MM.1S (cell line): Measurements from ENCODE around the gene IL22RA1.

Experiments
- CTCF ChIP-seq: fragments of 300-600 bp; sonication (generic); IDR thresholded peaks from 2 replicates; pipeline ENCODE4 v1.5.1; 2016; ENCODE audit warnings: antibody characterized with exemption, low read length, mixed read lengths
- EZH2 ChIP-seq: fragments of 300-600 bp; sonication (generic); optimal IDR thresholded peaks from 2 replicates; pipeline ENCODE3; 2017; ENCODE audit warnings: low read depth, mild to moderate bottlenecking, antibody characterized with exemption, low read length, mixed read lengths
- EZH2phosphoT487 ChIP-seq: fragments of 300-600 bp; sonication (generic); IDR thresholded peaks from 2 replicates; pipeline ENCODE4 v1.6.1; 2018; ENCODE audit warnings: antibody characterized with exemption, low read length

- TF ChIP-seq EZH2phosphoT487 = no peak
- no peak for TF ChIP-seq CTCF
- no peak for TF ChIP-seq EZH2
These were observed 22.8 kb downstream of the IL22RA1 start for GRCh38 chr1:24119859-24120756.
